DOHH2 (cell line): ENCODE results near the gene MARK3.

Experiments used
- H3F3A ChIP-seq: fragments of 200-600 bp; sonication (generic), shearing (Covaris generic); 2 replicates; pipeline ENCODE4 v1.6.0; 2016; ENCODE audit warnings: antibody characterized with exemption, mild to moderate bottlenecking; ENCODE audit not compliant: control insufficient read depth, insufficient read depth
- H3K27ac ChIP-seq: fragments of 200-600 bp; sonication (generic); 2 replicates; pipeline ENCODE4 v1.5.1; 2014; ENCODE audit warnings: low read depth, mild to moderate bottlenecking, low read length, moderate library complexity
- H3K27me3 ChIP-seq: fragments of 200-600 bp; sonication (generic); 2 replicates; pipeline ENCODE4 v1.6.1; 2014; ENCODE audit warnings: mild to moderate bottlenecking, low read length, mixed read lengths; ENCODE audit not compliant: control insufficient read depth
- H3K36me3 ChIP-seq: fragments of 200-600 bp; sonication (generic); 2 replicates; pipeline ENCODE4 v1.6.1; 2014; ENCODE audit warnings: mild to moderate bottlenecking, low read length, moderate library complexity, mixed read lengths; ENCODE audit not compliant: control insufficient read depth
- H3K4me1 ChIP-seq: fragments of 200-600 bp; sonication (generic); 2 replicates; pipeline ENCODE4 v1.6.1; 2014; ENCODE audit warnings: mild to moderate bottlenecking, low read length, mixed read lengths; ENCODE audit not compliant: control insufficient read depth
- H3K4me2 ChIP-seq: fragments of 200-600 bp; sonication (generic); 2 replicates; pipeline ENCODE4 v1.6.0; 2014; ENCODE audit warnings: mild to moderate bottlenecking, low read length, moderate library complexity
- H3K4me3 ChIP-seq: fragments of 200-600 bp; sonication (generic); 2 replicates; pipeline ENCODE4 v1.5.1; 2014; ENCODE audit warnings: mild to moderate bottlenecking, low read length, mixed read lengths
- H3K79me2 ChIP-seq: fragments of 200-600 bp; sonication (generic); 2 replicates; pipeline ENCODE4 v1.6.1; 2014; ENCODE audit warnings: mild to moderate bottlenecking, low read length, mixed read lengths; ENCODE audit not compliant: control insufficient read depth
- H3K9me2 ChIP-seq: fragments of 200-600 bp; sonication (generic); replicated peaks from 2 replicates; pipeline ENCODE4 v1.6.1; 2014; ENCODE audit warnings: mild to moderate bottlenecking, low read length, mixed read lengths; ENCODE audit not compliant: control insufficient read depth
- H3K9me3 ChIP-seq: fragments of 200-600 bp; sonication (generic); 2 replicates; pipeline ENCODE4 v1.6.1; 2014; ENCODE audit warnings: antibody characterized with exemption, low read length, mixed read lengths; ENCODE audit not compliant: control insufficient read depth, insufficient read depth
- H4K20me1 ChIP-seq: fragments of 200-600 bp; sonication (generic); 2 replicates; pipeline ENCODE4 v1.6.0; 2014; ENCODE audit warnings: low read depth, mild to moderate bottlenecking, antibody characterized with exemption, low read length, moderate library complexity; ENCODE audit not compliant: control insufficient read depth, insufficient read depth
- EZH2phosphoT487 ChIP-seq: fragments of 200-600 bp; sonication (generic); IDR thresholded peaks from 2 replicates; pipeline ENCODE4 v1.6.1; 2017; ENCODE audit warnings: borderline replicate concordance, mild to moderate bottlenecking, antibody characterized with exemption, low read length, moderate library complexity, mixed read lengths
- TF ChIP-seq, protein P1 (sequence below): fragments of 200-600 bp; sonication (generic); IDR thresholded peaks from one replicate; pipeline ENCODE4 v1.5.1; 2014; ENCODE audit warnings: antibody characterized with exemption, mild to moderate bottlenecking, low read depth, low read length; ENCODE audit not compliant: poor library complexity, severe bottlenecking

The MARK3 gene

DNA sequence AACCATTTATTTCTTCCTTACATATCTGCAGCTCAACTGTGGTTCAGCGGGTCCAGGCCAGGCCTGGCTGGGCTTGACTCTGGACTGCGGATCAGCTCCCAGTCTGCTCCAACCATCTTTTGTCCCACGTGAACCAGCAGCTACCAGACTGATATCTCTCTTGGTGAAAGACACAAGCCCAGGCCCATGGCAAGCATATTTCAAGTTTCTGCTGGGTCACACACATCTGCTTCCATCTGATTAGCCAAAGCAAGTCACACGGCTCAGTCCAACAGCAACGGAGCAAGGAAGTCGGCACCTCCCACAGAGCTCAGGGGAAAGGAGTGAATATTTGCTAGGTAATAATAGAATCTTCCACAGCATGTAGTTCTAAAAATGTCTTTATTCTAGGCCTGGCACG lies 24.7 kb upstream of the MARK3 start:
- Histone ChIP-seq H3F3A (no peaks in the 10 kb centered on the region), H3K79me2 (no peaks in the 10 kb centered on the region), H3K27me3 (no peaks in the 10 kb centered on the region), H4K20me1 (no peaks in the 10 kb centered on the region), H3K4me1 (peaks cover 43% of the 10 kb centered on the region), H3K27ac (no peak overlapping the region), H3K36me3 (no peaks in the 10 kb centered on the region), H3K9me2 (no peaks in the 10 kb centered on the region), H3K4me3 (no peak overlapping the region), H3K4me2 (no peak overlapping the region), H3K9me3 (peaks cover 17% of the 10 kb centered on the region; the same call in 1 of the 2 replicates)
- TF ChIP-seq, protein P1, sequence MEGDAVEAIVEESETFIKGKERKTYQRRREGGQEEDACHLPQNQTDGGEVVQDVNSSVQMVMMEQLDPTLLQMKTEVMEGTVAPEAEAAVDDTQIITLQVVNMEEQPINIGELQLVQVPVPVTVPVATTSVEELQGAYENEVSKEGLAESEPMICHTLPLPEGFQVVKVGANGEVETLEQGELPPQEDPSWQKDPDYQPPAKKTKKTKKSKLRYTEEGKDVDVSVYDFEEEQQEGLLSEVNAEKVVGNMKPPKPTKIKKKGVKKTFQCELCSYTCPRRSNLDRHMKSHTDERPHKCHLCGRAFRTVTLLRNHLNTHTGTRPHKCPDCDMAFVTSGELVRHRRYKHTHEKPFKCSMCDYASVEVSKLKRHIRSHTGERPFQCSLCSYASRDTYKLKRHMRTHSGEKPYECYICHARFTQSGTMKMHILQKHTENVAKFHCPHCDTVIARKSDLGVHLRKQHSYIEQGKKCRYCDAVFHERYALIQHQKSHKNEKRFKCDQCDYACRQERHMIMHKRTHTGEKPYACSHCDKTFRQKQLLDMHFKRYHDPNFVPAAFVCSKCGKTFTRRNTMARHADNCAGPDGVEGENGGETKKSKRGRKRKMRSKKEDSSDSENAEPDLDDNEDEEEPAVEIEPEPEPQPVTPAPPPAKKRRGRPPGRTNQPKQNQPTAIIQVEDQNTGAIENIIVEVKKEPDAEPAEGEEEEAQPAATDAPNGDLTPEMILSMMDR, result no peak
- no peak for TF ChIP-seq EZH2phosphoT487

DNA sequence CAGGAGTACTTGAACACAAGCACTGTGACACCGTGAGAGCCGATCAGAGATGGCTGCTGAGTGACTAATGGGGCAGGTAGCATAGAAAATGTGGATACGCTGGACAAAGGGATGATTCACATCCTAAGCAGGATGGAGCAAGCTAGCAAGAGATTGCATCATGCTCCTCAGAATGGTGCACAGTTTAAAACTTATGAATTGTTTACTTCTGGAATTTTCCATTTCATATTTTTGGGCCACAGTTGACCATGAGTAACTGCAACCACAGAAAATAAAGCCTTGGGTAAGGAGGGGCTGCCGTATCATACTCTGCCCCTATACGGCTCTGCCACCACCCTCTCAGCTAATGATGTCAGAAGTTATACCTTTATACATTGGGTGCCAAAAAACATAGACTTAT lies 23.3 kb upstream of the MARK3 start:
- H3K36me3 ChIP-seq, result no peaks in the 10 kb centered on the region
- no peak overlapping the region for H3K4me2 ChIP-seq
- no peak overlapping the region for H3K4me3 ChIP-seq
- TF ChIP-seq, protein P1, result no peak
- H3K9me3 ChIP-seq, result peaks cover 17% of the 10 kb centered on the region; the same call in 1 of the 2 replicates
- H3K4me1 ChIP-seq, result peaks cover 31% of the 10 kb centered on the region
- H3K27me3 ChIP-seq, result no peaks in the 10 kb centered on the region
- no peaks in the 10 kb centered on the region for H3K79me2 ChIP-seq
- no peak overlapping the region for H3K27ac ChIP-seq
- no peaks in the 10 kb centered on the region for H3F3A ChIP-seq
- no peaks in the 10 kb centered on the region for H4K20me1 ChIP-seq
- H3K9me2 ChIP-seq, result no peaks in the 10 kb centered on the region

DNA sequence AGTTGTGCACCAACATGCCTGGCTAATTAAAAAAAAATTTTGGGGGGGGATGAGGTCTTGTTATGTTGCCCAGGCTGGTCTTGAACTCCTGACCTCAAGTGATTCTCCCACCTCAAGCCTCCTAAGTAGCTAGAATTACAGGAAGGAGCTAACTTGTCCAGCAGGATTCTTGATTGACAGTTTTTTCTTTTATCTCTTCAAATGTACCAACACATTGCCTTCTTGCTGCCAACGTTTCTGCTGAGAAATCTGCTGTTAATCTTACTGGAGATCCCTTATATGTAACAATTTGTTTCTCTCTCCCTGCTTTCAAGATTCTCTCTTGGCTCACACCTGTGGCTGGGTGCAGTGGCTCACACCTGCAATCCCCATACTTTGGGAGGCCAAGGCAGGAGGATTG lies 22.4 kb upstream of the MARK3 start:
- H3K9me3 ChIP-seq, result peaks cover 17% of the 10 kb centered on the region; the same call in 1 of the 2 replicates
- H3K4me1 ChIP-seq, result peaks cover 22% of the 10 kb centered on the region
- no peaks in the 10 kb centered on the region for H3K36me3 ChIP-seq
- TF ChIP-seq, protein P1, result no peak
- no peak for TF ChIP-seq EZH2phosphoT487
- no peaks in the 10 kb centered on the region for H3K9me2 ChIP-seq
- H3K4me2 ChIP-seq, result no peak overlapping the region
- no peak overlapping the region for H3K27ac ChIP-seq
- H4K20me1 ChIP-seq, result no peaks in the 10 kb centered on the region
- H3K4me3 ChIP-seq, result no peak overlapping the region
- H3K79me2 ChIP-seq, result no peaks in the 10 kb centered on the region
- H3K27me3 ChIP-seq, result no peaks in the 10 kb centered on the region
- H3F3A ChIP-seq, result no peaks in the 10 kb centered on the region

DNA sequence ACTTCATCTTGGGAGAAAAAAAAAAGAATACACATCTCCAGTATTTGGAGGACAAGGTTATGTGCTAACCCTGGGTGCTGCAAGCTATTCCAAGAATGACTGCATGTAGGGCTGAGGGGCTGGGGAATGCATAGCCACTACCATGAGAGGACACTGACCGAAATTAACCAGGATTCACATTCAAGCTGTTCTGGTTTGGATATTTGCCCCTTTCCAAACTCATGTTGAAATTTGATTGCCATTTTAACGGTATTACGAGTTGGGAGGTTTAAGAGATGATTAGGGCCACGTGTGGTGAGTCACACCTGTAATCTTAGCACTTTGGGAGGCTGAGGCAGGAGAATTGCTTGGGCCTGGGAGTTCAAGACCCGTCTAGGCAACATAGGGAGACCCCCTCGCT lies 18.5 kb upstream of the MARK3 start:
- TF ChIP-seq, protein P1, result no peak
- no peak for TF ChIP-seq EZH2phosphoT487
- Histone ChIP-seq H3K27ac (no peak overlapping the region), H3K27me3 (no peaks in the 10 kb centered on the region), H3K79me2 (no peaks in the 10 kb centered on the region), H3K4me3 (no peak overlapping the region), H3K36me3 (no peaks in the 10 kb centered on the region), H3F3A (no peaks in the 10 kb centered on the region), H3K9me2 (no peaks in the 10 kb centered on the region), H3K9me3 (peaks cover 11% of the 10 kb centered on the region; the same call in 1 of the 2 replicates), H4K20me1 (no peaks in the 10 kb centered on the region), H3K4me2 (no peak overlapping the region), H3K4me1 (no peaks in the 10 kb centered on the region)
